HEK293 (cell line): ENCODE data around the gene FBLN2.
"Not testable (repeated sequence)": the region's sequence is repeated elsewhere in the genome, so short reads cannot be mapped to it uniquely, and the experiment has no call there.

Experiments
- CTCF ChIA-PET: fragments of 350-600 bp; formaldehyde crosslinking; extraction: SDS; loops from one replicate; lab custom pipeline; 2021; ENCODE audit warnings: antibody characterized with exemption; lab: Yijun Ruan, JAX
- POLR2A ChIA-PET: fragments of 300-600 bp; formaldehyde crosslinking; extraction: SDS; loops from one replicate; lab custom pipeline; 2020; ENCODE audit warnings: antibody characterized with exemption, inconsistent platforms; lab: Yijun Ruan, JAX
- H3K27ac ChIP-seq: fragments of 200-500 bp; sonication (Bioruptor generic); 2 replicates; pipeline ENCODE4 v1.5.1; 2014; ENCODE audit warnings: low read depth, low read length, control low read depth, inconsistent platforms; ENCODE audit errors: extremely low read depth
- H3K36me3 ChIP-seq, 2 experiments: fragments of 200-500 bp in 1 of 2; sonication (Bioruptor generic) in 1 of 2; 1 replicate in 1 of 2; 2 replicates in 1 of 2; pipeline ENCODE4 v1.5.1; 2014 to 2017; ENCODE audit warnings: inconsistent platforms in 2 of 2, low read length in 2 of 2; ENCODE audit not compliant: control insufficient read depth in 2 of 2, insufficient read depth in 1 of 2
- H3K4me1 ChIP-seq: fragments of 200-500 bp; sonication (Bioruptor generic); 2 replicates; pipeline ENCODE4 v1.5.1; 2014; ENCODE audit warnings: mild to moderate bottlenecking, low read length, inconsistent platforms; ENCODE audit not compliant: control insufficient read depth, insufficient read depth
- H3K4me3 ChIP-seq: 2 replicates; pipeline ENCODE4 v1.5.1; 2011; ENCODE audit warnings: low read depth, mild to moderate bottlenecking, control low read depth, low read length, moderate library complexity
- H3K9me3 ChIP-seq: fragments of 200-500 bp; sonication (Bioruptor generic); 2 replicates; pipeline ENCODE4 v1.5.1; 2014; ENCODE audit warnings: low read depth, low read length, inconsistent platforms; ENCODE audit not compliant: control insufficient read depth, insufficient read depth
- GLIS2 ChIP-seq: fragments of 450-650 bp; formaldehyde crosslinking; IDR thresholded peaks from 2 replicates; pipeline ENCODE4 v1.5.1; 2016; ENCODE audit warnings: missing biosample characterization, missing genetic modification characterization
- WT1 ChIP-seq: fragments of 450-650 bp; formaldehyde crosslinking; IDR thresholded peaks from 2 replicates; pipeline ENCODE4 v1.5.1; 2016; ENCODE audit warnings: missing biosample characterization, missing genetic modification characterization
- ZBTB17 ChIP-seq: fragments of 450-650 bp; formaldehyde crosslinking; IDR thresholded peaks from 2 replicates; pipeline ENCODE4 v1.5.1; 2016; ENCODE audit warnings: missing biosample characterization, missing genetic modification characterization
- ZBTB48 ChIP-seq: fragments of 450-650 bp; formaldehyde crosslinking; IDR thresholded peaks from 2 replicates; pipeline ENCODE4 v1.5.1; 2016; ENCODE audit warnings: missing biosample characterization, missing genetic modification characterization
- ZBTB8A ChIP-seq: fragments of 450-650 bp; formaldehyde crosslinking; IDR thresholded peaks from 2 replicates; pipeline ENCODE4 v1.5.1; 2016; ENCODE audit warnings: missing biosample characterization, missing genetic modification characterization
- ZEB2 ChIP-seq: fragments of 450-650 bp; formaldehyde crosslinking; IDR thresholded peaks from 2 replicates; pipeline ENCODE4 v1.5.1; 2016; ENCODE audit warnings: missing biosample characterization, missing genetic modification characterization
- ZNF169 ChIP-seq: fragments of 450-650 bp; formaldehyde crosslinking; IDR thresholded peaks from 2 replicates; pipeline ENCODE4 v1.5.1; 2016; ENCODE audit warnings: missing biosample characterization, missing genetic modification characterization
- ZNF211 ChIP-seq: fragments of 450-650 bp; formaldehyde crosslinking; IDR thresholded peaks from 2 replicates; pipeline ENCODE4 v1.5.1; 2016; ENCODE audit warnings: low read depth, missing biosample characterization, missing genetic modification characterization
- ZNF223 ChIP-seq: fragments of 450-650 bp; formaldehyde crosslinking; IDR thresholded peaks from 2 replicates; pipeline ENCODE4 v1.5.1; 2016; ENCODE audit warnings: missing biosample characterization, missing genetic modification characterization
- ZNF324 ChIP-seq: fragments of 450-650 bp; formaldehyde crosslinking; IDR thresholded peaks from 2 replicates; pipeline ENCODE4 v1.5.1; 2016; ENCODE audit warnings: missing biosample characterization, missing genetic modification characterization
- ZNF391 ChIP-seq: fragments of 450-650 bp; formaldehyde crosslinking; IDR thresholded peaks from 2 replicates; pipeline ENCODE4 v1.5.1; 2016; ENCODE audit warnings: low read depth, missing biosample characterization, missing genetic modification characterization, borderline replicate concordance
- ZNF473 ChIP-seq: fragments of 450-650 bp; formaldehyde crosslinking; IDR thresholded peaks from 2 replicates; pipeline ENCODE4 v1.5.1; 2017; ENCODE audit warnings: missing biosample characterization, missing genetic modification characterization
- ZNF544 ChIP-seq: fragments of 450-650 bp; formaldehyde crosslinking; IDR thresholded peaks from 2 replicates; pipeline ENCODE4 v1.5.0; 2017; ENCODE audit warnings: missing biosample characterization, missing genetic modification characterization
- ZNF555 ChIP-seq: fragments of 450-650 bp; formaldehyde crosslinking; conservative IDR thresholded peaks from 2 replicates; pipeline ENCODE4 v1.5.1; 2017; ENCODE audit warnings: missing biosample characterization, mild to moderate bottlenecking, missing genetic modification characterization, inconsistent platforms
- ZNF571 ChIP-seq: fragments of 450-650 bp; formaldehyde crosslinking; IDR thresholded peaks from 2 replicates; pipeline ENCODE4 v1.5.0; 2017; ENCODE audit warnings: missing biosample characterization, missing genetic modification characterization
- ZNF610 ChIP-seq: fragments of 450-650 bp; formaldehyde crosslinking; IDR thresholded peaks from 2 replicates; pipeline ENCODE4 v1.5.1; 2016; ENCODE audit warnings: missing biosample characterization, missing genetic modification characterization, borderline replicate concordance
- ZNF658 ChIP-seq: fragments of 450-650 bp; formaldehyde crosslinking; IDR thresholded peaks from 2 replicates; pipeline ENCODE4; 2016; ENCODE audit warnings: missing biosample characterization, missing genetic modification characterization
- TF ChIP-seq, protein P1 (sequence below): fragments of 450-650 bp; formaldehyde crosslinking; IDR thresholded peaks from 2 replicates; pipeline ENCODE4 v1.5.1; 2017; ENCODE audit warnings: missing biosample characterization, mild to moderate bottlenecking, missing genetic modification characterization, moderate library complexity
- TF ChIP-seq, protein P2 (sequence below): fragments of 450-650 bp; formaldehyde crosslinking; conservative IDR thresholded peaks from 2 replicates; pipeline ENCODE4 v1.5.1; 2016; ENCODE audit warnings: low read depth, missing biosample characterization, missing genetic modification characterization

FBLN2 gene

DNA sequence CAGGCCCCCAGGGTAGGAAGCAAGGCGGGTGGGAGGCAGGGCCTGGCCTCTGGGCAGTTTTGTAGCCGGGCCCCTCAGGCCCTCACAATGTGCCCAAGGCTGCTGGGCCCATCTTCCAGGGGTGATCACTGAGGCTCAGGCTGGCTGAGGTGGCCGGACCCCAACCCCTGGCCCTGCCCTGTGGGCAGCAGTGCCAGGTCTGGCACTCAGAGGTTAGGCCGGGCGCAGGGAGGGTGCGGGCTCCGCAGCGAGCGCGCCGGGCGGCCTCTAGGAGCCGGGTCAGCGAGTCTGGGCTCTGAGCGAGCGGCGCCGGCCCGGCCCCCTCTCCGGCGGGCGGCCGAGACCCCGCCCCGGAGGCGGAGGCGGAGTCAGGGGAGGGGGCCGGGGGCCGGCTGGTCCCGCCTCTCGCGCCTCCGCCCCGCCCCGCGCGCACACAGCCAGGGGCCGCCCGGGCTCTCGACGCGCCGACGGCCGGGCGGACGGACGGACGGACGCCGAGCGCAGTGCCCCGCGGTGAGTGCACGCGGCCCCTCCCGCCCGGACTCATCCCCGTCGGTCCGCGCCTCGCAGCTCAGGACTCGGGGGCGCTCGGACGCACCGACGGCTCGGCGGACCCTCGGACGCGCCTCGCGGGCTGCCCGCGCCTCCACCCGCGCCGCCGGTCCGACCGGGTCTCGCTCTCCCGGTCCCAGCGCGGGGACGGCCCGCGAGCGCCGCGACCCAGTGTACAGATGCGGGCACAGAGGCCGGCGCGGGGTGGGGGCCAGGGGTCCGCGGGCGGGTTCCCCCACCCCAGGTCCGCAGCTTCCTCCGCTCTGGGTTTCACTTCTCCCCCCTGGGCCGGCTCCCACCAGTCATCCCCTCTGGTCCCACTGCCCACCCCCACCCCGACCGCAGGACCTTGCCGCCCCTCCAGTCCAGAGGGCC, at the start of gene FBLN2:
FBLN2 (plus strand) TSS at position 430 of the 927 bp plus-strand sequence. CDS start 21,231 bp downstream, outside the sequence.
- TF ChIP-seq ZNF658 (tag by site-specific recombination) (no peak), ZNF544 (tag by site-specific recombination) (no peak), ZNF391 (tag by site-specific recombination) (no peak), WT1 (tag by site-specific recombination) (no peak), ZNF473 (tag by site-specific recombination) (no peak), ZNF555 (tag by site-specific recombination) (no peak), ZNF169 (tag by site-specific recombination) (no peak), ZBTB8A (no peak), ZNF571 (tag by site-specific recombination) (no peak), ZNF223 (tag by site-specific recombination) (no peak), ZNF324 (tag by site-specific recombination) (no peak), ZEB2 (tag by site-specific recombination) (no peak), ZNF211 (tag by site-specific recombination) (no peak), GLIS2 (tag by site-specific recombination) (no peak), ZNF610 (tag by site-specific recombination) (no peak), ZBTB17 (no peak), ZBTB48 (tag by site-specific recombination) (no peak)
- TF ChIP-seq, protein P1, sequence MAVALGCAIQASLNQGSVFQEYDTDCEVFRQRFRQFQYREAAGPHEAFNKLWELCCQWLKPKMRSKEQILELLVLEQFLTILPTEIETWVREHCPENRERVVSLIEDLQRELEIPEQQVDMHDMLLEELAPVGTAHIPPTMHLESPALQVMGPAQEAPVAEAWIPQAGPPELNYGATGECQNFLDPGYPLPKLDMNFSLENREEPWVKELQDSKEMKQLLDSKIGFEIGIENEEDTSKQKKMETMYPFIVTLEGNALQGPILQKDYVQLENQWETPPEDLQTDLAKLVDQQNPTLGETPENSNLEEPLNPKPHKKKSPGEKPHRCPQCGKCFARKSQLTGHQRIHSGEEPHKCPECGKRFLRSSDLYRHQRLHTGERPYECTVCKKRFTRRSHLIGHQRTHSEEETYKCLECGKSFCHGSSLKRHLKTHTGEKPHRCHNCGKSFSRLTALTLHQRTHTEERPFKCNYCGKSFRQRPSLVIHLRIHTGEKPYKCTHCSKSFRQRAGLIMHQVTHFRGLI (tag by site-specific recombination), result no peak
- TF ChIP-seq, protein P2, sequence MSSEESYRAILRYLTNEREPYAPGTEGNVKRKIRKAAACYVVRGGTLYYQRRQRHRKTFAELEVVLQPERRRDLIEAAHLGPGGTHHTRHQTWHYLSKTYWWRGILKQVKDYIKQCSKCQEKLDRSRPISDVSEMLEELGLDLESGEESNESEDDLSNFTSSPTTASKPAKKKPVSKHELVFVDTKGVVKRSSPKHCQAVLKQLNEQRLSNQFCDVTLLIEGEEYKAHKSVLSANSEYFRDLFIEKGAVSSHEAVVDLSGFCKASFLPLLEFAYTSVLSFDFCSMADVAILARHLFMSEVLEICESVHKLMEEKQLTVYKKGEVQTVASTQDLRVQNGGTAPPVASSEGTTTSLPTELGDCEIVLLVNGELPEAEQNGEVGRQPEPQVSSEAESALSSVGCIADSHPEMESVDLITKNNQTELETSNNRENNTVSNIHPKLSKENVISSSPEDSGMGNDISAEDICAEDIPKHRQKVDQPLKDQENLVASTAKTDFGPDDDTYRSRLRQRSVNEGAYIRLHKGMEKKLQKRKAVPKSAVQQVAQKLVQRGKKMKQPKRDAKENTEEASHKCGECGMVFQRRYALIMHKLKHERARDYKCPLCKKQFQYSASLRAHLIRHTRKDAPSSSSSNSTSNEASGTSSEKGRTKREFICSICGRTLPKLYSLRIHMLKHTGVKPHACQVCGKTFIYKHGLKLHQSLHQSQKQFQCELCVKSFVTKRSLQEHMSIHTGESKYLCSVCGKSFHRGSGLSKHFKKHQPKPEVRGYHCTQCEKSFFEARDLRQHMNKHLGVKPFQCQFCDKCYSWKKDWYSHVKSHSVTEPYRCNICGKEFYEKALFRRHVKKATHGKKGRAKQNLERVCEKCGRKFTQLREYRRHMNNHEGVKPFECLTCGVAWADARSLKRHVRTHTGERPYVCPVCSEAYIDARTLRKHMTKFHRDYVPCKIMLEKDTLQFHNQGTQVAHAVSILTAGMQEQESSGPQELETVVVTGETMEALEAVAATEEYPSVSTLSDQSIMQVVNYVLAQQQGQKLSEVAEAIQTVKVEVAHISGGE, result no peak
- ChIA-PET POLR2A (no interaction called here), CTCF (no interaction called here)
- Histone ChIP-seq H3K9me3 (no peaks in the 10 kb centered on the region), H3K27ac (no peak within 1 kb of the TSS), H3K4me1 (no peaks in the 10 kb centered on the region), H3K4me3 (no peak within 1 kb of the TSS), H3K36me3 (no peaks in the 10 kb centered on the region)

DNA sequence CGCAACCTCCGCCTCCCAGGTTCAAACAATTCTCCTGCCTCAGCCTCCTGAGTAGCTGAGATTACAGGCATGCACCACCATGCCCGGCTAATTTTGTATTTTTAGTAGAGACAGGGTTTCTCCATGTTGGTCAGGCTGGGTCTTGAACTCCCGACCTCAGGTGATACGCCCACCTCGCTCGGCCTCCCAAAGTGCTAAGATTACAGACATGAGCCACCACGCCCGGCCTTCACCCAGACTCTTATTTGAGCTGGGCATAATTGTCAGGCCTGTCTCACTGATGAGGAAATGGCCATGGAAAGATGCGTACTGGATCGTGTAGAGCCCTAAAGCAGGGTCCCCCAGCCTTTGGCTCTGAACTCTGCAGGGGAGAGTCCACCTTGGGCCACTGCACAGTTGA, 49.7 kb upstream of the FBLN2 start:
- H3K9me3 ChIP-seq, POLR2A ChIA-PET, H3K4me3 ChIP-seq, H3K36me3 ChIP-seq, H3K27ac ChIP-seq, H3K4me1 ChIP-seq: not testable (repeated sequence)
- CTCF ChIA-PET, result interaction anchor here (0.6 to 8.4 kb wide), 12 partner anchors 12 to 532 kb away, joined by 3 to 181 read pairs (median 4); no protein-coding TSS in a partner anchor
